Heart right ventricle (tissue), 16 donors: ENCODE results near the gene TRIM25. TPM values are rescaled to one million over a fixed set of nuclear protein-coding genes. Genes with fewer than 3 reads are reported as not detected.
A peak's percentile ranks its signal among the peaks of the same experiment; 100 is the strongest.

Source experiments
- ATAC-seq, 8 donors: fragments of 200-7000 bp; cut with Tn5 transposase; one replicate each; pipeline ENCODE4 v1.9.1; 2020; ENCODE audit warnings: mild to moderate bottlenecking in 8 of 8, moderate library complexity in 8 of 8, moderate number of reproducible peaks in 1 of 8
- DNase-seq, 2 donors: peaks; one replicate each; pipeline ENCODE4 v3.0.0-alpha.2; 2020
- H3K27ac ChIP-seq, 10 donors: fragments of 200-600 bp; sonication (generic) in 2 of 10; one replicate each; pipeline versions ENCODE4 v1.5.0 to v1.8.0; 2020 to 2022; ENCODE audit warnings: mild to moderate bottlenecking in 3 of 10
- H3K27me3 ChIP-seq, 7 donors: fragments of 200-600 bp; one replicate each; pipeline ENCODE4 v1.8.0; 2021 to 2022; ENCODE audit warnings: mild to moderate bottlenecking in 2 of 7
- H3K36me3 ChIP-seq, 9 donors: fragments of 200-600 bp; sonication (generic) in 1 of 9; one replicate each; pipeline versions ENCODE4 v1.5.0 to v1.8.0; 2020 to 2022; ENCODE audit warnings: mild to moderate bottlenecking in 2 of 9
- H3K4me1 ChIP-seq, 9 donors: fragments of 200-600 bp; sonication (generic) in 1 of 9; one replicate each; pipeline versions ENCODE4 v1.5.0 to v1.8.0; 2020 to 2022; ENCODE audit warnings: mild to moderate bottlenecking in 4 of 9
- H3K4me3 ChIP-seq, 10 donors: fragments of 200-600 bp; sonication (generic) in 2 of 10; one replicate each; pipeline versions ENCODE4 v1.5.0 to v1.8.0; 2020 to 2022; ENCODE audit warnings: mild to moderate bottlenecking in 7 of 10, moderate library complexity in 2 of 10
- H3K9me3 ChIP-seq, 11 donors: fragments of 200-600 bp in 10 of 11; sonication (generic) in 2 of 11; one replicate each; pipeline versions ENCODE4 v1.5.0 to v1.8.0; 2013 to 2022; ENCODE audit warnings: mild to moderate bottlenecking in 2 of 11, control low read depth in 1 of 11, moderate library complexity in 1 of 11
- WGBS, 2 donors: extraction: QIAGEN DNeasy Blood & Tissue Kit; methylation state at CpG; one replicate each; pipeline ENCODE4 v1.1.7; 2013; ENCODE audit warnings: inconsistent platforms in 1 of 2; 5-methylcytosine and 5-hydroxymethylcytosine counted together
- intact Hi-C, 10 donors: fragments of 100-400 bp; cut with DNase I; formaldehyde crosslinking; loops; one replicate each; pipeline versions ENCODE4 v1.11.1 to v1.14.2; 2022
- polyA plus RNA-seq, 2 donors: library from polyadenylated mRNA; stranded (reverse); fragments of 200-250 nt; gene quantifications; one replicate each; pipeline ENCODE4 v1.2.3, GENCODE V29; 2013
- total RNA-seq, 10 donors: library from RNA; stranded (reverse); fragmentation: NEBNext Ultra II Directional in 3 of 10; extraction: Animal tissue kit (Norgen Biotek cat#: 25700) in 3 of 10; gene quantifications; one replicate each; pipeline versions ENCODE4 v1.2.1 to v1.2.4, GENCODE V29; 2021 to 2023
- TF ChIP-seq, protein P1 (sequence below), 9 donors: fragments of 200-600 bp; sonication (generic) in 2 of 9; IDR thresholded peaks; one replicate each; pipeline versions ENCODE4 v1.5.0 to v1.8.0; 2021 to 2022; ENCODE audit warnings: antibody characterized with exemption in 9 of 9, mild to moderate bottlenecking in 5 of 9, moderate library complexity in 1 of 9
- donor health status: Arrhythmogenic right ventricular cardiomyopathy.
- donor health status: ischemic (EF 13 %, LVEDD 7.1; RV severe dilation, severe dysfunction).
- donor health status: healthy with polysubstance abuse.
- donor health status: DM: no; HTN: yes; CAD: no.
- donor health status: DM: no; HTN: no; CAD: no.
- donor health status: ischemic (EF 25% LVEDD 6.9; RV normal size, moderate dysfunction).
- donor health status: ischemic (EF 25% LVEDD 5.7; RV mildly dilated, moderate dysfunction).
- donor health status: healthy.
- donor health status: DM: yes; HTN: yes; CAD: no.
- donor health status: Ischemic cardiomyopathy.
- donor health status: ischemic (EF 35%, LVEDD 5.7; RV mildly dilated, moderate dysfunction).
- donor health status: nonischemic (EF 11% LVEDD 7.7; RV severe dilation, severe dysfunction).
- donor health status: DM: yes; HTN: yes; CAD: no.
- donor health status: PGD.
- donor health status: ischemic (EF 29% LVEDD 5.4; RV normal size, mild dysfunction).
- donor health status: nonischemic (EF 23%, LVEDD 6.1; RV moderate dilation, normal function).

TRIM25 gene
- total and polyA plus RNA-seq, 12 donors: 4.9 to 32.7 (median 15.2) TPM

DNA sequence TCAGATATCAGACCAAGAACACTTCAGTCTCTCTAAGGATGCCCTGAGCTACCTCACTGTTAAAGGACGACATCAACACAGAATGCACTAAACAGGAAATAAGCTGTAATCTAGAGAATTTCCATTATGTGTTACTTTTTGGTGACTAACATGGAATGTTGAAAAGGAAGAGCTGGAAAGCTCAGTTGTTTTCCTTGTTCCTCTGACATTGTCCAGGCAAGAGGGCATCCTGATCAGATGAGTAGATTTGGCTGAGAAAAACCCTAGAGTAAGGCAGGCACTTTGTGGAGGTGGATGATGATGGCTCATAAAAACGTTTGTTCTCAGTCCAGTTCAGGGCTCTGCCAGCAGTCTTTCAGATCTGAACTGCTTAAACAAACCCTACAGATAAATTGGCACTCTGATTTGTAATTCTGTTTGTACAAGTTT is 45.9 kb downstream of the TRIM25 start:
- TF ChIP-seq, protein P1, sequence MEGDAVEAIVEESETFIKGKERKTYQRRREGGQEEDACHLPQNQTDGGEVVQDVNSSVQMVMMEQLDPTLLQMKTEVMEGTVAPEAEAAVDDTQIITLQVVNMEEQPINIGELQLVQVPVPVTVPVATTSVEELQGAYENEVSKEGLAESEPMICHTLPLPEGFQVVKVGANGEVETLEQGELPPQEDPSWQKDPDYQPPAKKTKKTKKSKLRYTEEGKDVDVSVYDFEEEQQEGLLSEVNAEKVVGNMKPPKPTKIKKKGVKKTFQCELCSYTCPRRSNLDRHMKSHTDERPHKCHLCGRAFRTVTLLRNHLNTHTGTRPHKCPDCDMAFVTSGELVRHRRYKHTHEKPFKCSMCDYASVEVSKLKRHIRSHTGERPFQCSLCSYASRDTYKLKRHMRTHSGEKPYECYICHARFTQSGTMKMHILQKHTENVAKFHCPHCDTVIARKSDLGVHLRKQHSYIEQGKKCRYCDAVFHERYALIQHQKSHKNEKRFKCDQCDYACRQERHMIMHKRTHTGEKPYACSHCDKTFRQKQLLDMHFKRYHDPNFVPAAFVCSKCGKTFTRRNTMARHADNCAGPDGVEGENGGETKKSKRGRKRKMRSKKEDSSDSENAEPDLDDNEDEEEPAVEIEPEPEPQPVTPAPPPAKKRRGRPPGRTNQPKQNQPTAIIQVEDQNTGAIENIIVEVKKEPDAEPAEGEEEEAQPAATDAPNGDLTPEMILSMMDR (IDR thresholded peaks at IDR 0.05): no peak
- Histone ChIP-seq H3K27me3 (no peaks in the 10 kb centered on the region), H3K4me1 (no peaks in the 10 kb centered on the region), H3K36me3 (peaks cover 0 to 46% (median 0%) of the 10 kb centered on the region in 9 donors), H3K9me3 (no peaks in the 10 kb centered on the region), H3K27ac (no peak overlapping the region), H3K4me3 (no peak overlapping the region)
- ATAC-seq (peak in 3 of 8 donors; percentile 30 to 44 (median 38)), DNase-seq (no peak)
- 42 to 43% methylated on average over 2 of the region's 2 CpGs for WGBS, 2 donors
- intact Hi-C loops: no loop called here

GRCh38 chr17:56866496-56866895 is 47.4 kb downstream of the TRIM25 start:
- WGBS, 2 donors: 46 to 54% methylated on average over 3 of the region's 3 CpGs
- Histone ChIP-seq H3K4me3 (no peak overlapping the region), H3K9me3 (no peaks in the 10 kb centered on the region), H3K27ac (no peak overlapping the region), H3K36me3 (peaks cover 0 to 60% (median 3%) of the 10 kb centered on the region in 9 donors), H3K27me3 (no peaks in the 10 kb centered on the region), H3K4me1 (no peaks in the 10 kb centered on the region)
- intact Hi-C loops: no loop called here
- no peak for DNase-seq
- no peak for ATAC-seq
- TF ChIP-seq, protein P1 (IDR thresholded peaks at IDR 0.05): peak in 3 of 9 donors; percentile 8 to 32 (median 21)

DNA sequence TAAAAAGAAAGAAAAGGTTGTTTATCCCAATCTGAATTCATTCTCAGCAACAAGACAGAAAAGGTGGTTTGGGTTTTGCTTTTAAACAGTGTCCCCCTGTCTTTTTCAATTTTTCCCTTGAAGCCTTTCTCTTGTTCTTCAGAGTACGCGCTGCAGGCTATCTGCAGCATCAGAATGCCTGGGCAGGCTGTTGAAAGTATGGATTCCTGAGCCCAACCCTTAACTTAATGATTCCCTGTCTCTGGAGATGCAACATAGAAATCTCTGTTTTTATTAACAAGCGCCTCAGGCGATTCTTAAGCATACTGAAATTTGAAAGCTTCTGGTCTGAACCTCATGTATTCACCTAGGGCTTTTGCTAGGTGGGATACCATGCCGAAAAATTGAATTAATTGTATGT is 47.8 kb downstream of the TRIM25 start:
- DNase-seq (no peak), ATAC-seq (no peak)
- Histone ChIP-seq H3K27me3 (no peaks in the 10 kb centered on the region), H3K4me3 (no peak overlapping the region), H3K36me3 (peaks cover 0 to 65% (median 3%) of the 10 kb centered on the region in 9 donors), H3K9me3 (no peaks in the 10 kb centered on the region), H3K4me1 (no peaks in the 10 kb centered on the region), H3K27ac (no peak overlapping the region)
- intact Hi-C loops: no loop called here
- WGBS, 2 donors: 91 to 96% methylated on average over 5 of the region's 5 CpGs
- TF ChIP-seq, protein P1 (IDR thresholded peaks at IDR 0.05): no peak

DNA sequence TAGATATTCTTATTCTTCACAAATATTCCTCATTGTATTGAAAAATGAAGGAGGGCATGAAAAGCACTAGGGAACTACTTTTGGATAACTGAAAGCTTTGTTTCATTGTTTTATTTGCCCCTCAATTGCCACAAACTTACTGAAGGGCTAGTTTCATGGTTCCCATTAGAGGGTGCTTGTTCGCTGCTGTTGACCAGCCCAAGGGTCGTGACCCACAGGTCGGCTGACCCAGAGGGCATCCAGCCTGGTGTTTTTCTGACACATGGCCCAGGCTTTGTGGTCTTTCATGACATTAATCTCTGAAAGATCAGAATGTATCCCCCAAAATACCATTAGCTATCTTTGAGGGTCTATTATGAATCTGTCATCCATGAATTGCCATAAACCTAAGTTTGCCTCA is 49.9 kb downstream of the TRIM25 start:
- intact Hi-C loops: no loop called here
- Histone ChIP-seq H3K9me3 (no peaks in the 10 kb centered on the region), H3K27me3 (no peaks in the 10 kb centered on the region), H3K4me1 (no peaks in the 10 kb centered on the region), H3K27ac (no peak overlapping the region), H3K36me3 (peaks cover 0 to 82% (median 3%) of the 10 kb centered on the region in 9 donors), H3K4me3 (no peak overlapping the region)
- TF ChIP-seq, protein P1 (IDR thresholded peaks at IDR 0.05): no peak
- DNase-seq (no peak), ATAC-seq (no peak)
- WGBS, 2 donors: 74 to 75% methylated on average over 3 of the region's 3 CpGs
